Iris pigment epithelial cell (primary cell): ENCODE data around the gene SEC14L2.
A peak's percentile ranks its signal among the peaks of the same experiment; 100 is the strongest.

Experiments used
- DNase-seq: peaks from one replicate; pipeline ENCODE4 v3.0.0-alpha.2; 2011; ENCODE audit warnings: low read depth

Gene SEC14L2

DNA sequence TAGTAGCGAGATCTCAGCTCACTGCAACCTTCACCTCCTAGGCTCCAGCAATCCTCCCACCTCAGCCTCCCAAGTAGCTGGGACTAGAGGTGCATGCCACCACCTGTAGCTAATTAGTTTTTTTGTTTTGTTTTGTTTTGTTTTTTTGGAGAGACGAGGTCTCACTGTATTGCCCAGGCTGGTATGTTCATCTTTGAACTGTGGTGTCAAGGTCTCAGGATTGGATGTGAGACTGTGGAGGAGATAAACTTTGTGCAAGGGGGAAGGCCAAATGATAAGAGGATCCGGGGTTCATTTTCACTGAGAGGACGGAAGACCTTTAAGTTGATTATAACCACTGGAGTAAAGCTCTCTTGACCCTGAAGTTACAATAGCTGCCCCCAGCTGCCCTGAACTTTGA, 8.9 kb downstream of the SEC14L2 start:
- DNase-seq: no peak

- DNase-seq: no peak
Measured at GRCh38 chr22:30406400-30406799, 9.6 kb downstream of the SEC14L2 start.

DNA sequence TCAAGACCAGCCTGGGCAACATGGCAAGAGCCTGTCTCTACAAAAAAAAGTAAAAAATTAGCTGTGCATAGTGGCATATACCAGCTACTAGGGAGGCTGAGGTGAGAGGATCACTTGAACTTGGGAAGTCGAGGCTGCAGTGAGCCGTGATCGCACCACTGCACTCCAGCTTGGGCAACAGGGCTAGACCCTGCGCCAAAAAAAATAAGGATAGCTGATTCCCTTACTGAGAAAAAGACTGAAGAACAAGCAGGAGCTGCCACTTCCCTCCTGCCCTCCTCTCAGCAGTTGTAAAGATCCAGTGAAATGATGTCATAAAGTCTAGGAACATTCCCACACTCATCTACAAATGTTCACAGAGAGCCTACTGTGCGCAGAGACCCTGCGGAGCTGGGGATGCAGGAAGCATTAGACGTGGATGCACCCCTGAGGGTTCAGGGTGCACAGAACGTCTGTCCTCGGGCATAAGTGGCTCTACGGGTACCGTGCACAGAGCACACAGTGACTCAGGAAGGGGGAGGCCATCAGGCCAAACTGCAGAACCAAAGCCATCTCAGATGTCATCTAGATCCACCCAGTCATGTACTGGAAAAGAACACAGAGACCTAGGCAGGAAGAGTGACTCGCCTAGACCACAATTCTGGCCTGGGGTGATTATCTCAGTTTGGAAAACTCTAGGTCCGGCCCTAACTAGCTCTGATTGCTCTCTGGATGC, 11.7 kb downstream of the SEC14L2 start:
- peak; percentile 69 for DNase-seq

- no peak for DNase-seq
Measured at GRCh38 chr22:30411780-30412179, 15.0 kb downstream of the SEC14L2 start.

DNA sequence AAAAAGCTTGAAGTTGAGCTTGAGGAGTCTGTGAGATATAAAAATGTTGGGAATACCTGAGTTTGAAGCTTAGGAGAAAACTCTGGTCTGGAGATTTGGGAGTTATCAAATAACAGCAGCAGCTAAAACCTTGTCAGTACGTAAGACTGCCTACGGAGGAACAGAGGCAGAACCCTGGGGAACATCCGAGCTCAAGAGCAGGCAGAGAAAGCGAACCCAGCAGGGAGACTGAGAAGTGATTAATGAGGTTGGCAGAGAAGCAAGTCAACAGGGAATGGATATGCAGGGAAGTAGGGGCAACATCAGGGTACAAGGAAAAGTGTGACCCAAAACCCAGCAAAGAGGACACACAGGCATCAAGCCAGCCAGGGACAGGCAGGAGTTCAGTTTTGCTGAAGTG, 16.2 kb downstream of the SEC14L2 start:
- DNase-seq: no peak

DNA sequence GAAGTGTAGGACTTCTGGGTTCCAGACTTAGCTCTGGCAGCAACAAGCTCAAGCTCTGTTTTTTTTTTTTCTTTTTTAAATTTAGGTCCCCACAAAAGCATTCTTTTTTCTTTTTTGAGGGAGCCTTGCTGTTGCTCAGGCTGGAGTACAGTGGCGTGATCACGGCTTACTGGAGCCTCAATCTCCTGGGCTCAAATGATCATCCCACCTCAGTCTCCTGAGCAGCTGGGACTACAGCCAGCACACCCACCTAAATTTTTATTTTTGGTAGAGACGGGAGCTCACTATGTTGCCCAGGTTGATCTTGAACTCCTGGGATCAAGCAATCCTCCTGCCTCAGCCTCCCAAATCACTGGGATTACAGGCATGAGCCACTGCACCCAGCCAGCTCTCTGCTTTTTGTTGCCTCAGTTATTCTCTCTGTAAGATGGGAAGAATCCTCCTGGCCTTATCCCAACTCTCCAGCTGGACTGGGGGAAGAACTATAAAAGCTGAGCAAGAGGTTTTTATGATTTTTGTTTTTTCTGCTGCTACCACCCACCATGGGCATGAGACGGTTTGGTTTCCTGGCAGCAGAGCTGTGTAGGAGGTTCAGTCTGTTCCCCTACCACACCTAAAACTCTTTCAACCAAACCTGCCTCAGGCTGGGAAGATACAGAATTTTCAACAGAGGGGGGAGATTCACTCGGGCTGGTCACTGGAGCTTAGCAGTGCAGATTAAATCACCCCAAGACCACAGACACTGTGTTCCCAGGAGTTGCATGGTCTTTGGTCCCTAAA, 17.1 kb downstream of the SEC14L2 start:
- no peak for DNase-seq

DNA sequence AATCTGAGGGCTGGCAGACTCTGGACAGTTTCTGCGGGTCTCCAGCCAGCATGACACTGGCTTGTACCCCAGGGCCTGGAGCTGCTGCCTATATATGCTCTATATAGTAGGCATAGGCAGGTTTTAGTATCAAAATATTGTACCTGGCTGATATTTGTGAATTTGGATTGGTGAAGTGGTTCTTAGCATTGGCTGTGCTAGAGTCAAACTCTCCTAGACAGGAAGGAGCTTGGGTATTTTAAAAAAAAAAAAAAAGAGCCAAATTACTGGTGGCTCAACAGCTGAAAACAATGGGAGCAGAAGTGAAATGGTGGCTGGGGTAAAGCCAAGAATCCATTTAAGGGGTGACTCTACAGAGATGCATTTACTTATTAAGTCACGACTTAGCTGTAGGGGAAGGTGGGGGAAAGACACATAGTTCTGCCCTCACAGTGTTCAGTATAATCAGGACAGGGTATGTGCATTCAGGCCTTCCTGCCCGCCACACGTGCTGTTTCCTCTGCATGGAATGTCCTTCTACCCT, 17.8 kb downstream of the SEC14L2 start:
- DNase-seq: peak; percentile 39

- DNase-seq: peak; percentile 82
Measured at GRCh38 chr22:30416403-30416802, 19.6 kb downstream of the SEC14L2 start.

DNA sequence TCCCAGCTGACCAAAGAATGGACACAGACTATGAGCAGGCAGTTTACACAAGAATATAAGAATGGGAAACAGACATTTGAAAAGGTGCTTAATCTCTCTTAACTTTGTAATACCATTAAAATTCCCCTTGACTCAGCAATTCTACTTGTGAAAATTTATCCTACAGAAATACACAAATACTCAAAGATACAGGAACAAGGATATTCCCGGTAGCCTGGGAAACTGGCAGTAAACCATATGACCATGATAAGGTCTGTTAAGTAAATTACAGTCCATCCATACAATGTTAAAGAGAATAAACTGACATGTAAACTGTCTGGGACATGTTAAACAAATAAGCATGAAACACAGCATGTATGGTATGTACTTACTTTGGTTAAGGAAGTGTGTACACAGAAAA, 20.0 kb downstream of the SEC14L2 start:
- DNase-seq: no peak

DNA sequence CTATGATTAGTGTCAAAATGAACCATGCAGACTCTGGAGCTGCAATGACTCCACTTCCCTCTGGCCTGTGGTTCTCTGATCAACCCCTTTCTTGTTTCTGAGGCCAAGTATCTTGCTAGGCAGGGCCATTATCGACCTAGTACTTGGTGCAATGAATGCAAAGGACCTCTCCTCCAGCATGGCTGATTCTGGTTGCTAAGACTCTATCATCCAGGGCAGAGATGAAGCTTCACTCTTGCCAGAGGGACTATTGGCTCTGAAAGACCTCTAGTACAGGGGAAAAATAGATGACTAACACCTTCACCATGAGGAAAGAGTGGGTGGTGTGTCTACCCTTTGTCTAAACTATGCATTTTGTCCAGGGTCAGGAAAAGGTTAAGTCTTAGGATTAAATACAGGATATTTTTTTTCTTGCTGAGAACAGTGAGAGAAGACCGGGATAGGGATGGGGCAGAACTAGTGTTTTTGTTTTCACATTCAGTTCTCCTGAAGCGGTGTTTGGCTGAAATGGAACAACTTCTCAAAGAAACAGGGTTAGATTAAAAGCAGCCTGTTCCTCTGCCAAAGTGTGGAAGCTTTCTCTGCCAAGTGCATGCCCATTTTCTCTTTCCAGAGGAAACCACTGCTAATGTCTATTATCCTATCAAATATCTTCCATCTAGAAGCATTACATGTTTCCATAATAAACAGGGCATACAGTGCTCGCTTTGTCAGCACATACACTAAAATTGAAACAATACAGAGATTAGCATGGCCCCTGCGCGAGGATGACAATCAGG, 23.7 kb downstream of the SEC14L2 start:
- peak; percentile 97 for DNase-seq

GRCh38 chr22:30421695-30422480, 25.1 kb downstream of the SEC14L2 start:
- DNase-seq: peak; percentile 24

DNA sequence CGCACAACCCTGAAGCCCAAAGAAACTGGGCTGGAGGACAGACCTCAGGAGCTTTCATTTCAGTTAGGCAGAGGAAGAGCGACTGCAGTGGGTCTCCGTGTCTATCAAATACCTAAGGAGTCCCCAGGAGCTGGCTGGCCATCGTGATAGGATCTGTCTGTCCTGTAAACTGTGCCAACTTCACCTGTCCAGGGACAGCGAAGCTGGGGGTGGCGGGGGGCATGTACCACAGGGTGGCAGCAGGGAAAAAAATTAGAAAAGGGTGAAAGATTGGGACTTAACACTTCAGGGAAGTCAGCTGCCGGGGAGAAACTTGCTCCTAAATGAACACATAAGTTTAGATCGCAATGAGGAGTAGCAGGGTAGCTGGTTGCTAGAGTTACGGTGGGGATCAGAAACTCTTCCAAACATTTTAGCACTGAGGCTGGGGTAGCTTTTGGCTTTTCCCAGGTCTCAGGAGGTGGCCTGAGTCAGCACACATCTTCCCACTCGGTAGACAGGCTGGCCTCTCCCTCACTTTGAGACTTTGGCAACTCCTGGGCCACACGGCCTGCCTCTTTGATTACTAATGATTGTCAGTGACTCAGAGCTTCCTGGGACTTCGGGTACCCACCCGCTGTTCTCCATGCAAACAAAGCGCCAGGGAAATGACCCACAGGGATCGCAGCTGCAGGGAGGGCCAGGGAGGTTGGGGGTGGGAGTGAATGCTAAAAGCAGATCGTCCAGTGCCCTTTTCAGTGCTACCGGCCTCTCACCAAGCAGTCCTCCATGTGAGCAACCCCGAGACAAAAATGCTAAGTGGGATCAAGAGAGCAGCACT, 25.9 kb downstream of the SEC14L2 start:
- peak; percentile 97 for DNase-seq

- DNase-seq: peak; percentile 80
Measured at GRCh38 chr22:30423301-30423958, 26.6 kb downstream of the SEC14L2 start.

GRCh38 chr22:30423959-30424533, 27.2 kb downstream of the SEC14L2 start:
- DNase-seq: peak; percentile 99

- DNase-seq: peak; percentile 64
Measured at GRCh38 chr22:30424534-30425326, 27.9 kb downstream of the SEC14L2 start.

DNA sequence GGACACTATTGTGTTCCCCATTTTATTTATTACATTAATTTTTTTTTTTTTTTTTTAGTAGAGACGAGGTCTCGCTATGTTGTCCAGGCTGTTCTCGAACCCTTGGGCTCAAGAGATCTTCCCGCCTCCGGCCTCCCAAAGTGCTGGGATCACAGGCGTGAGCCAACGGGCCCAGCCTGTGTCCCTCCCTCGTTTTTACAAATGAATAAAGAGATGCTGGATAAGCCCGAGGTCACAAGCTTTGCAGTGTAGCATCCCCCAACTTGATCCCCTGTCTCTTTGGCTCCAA, 28.5 kb downstream of the SEC14L2 start:
- no peak for DNase-seq

GRCh38 chr22:30425616-30426387, 29.0 kb downstream of the SEC14L2 start, which contains the start of gene MTFP1:
Gene MTFP1, plus strand, starts transcription at chr22:30425768. Its CDS starts 112 bp downstream, at chr22:30425880.
- peak; percentile 73 for DNase-seq
